Mucosa of descending colon (tissue), 3 donors: Measurements from ENCODE around the gene HSPG2. TPM values are rescaled to one million over a fixed set of nuclear protein-coding genes. Genes with fewer than 3 reads are reported as not detected.
"Not testable (repeated sequence)": the region's sequence is repeated elsewhere in the genome, so short reads cannot be mapped to it uniquely, and the experiment has no call there.

Experiments
- ATAC-seq: fragments of 200-7000 bp; cut with Tn5 transposase; one replicate; pipeline ENCODE4 v1.9.1; 2020; ENCODE audit warnings: mild to moderate bottlenecking, moderate library complexity
- DNase-seq, 3 donors: peaks; one replicate each; pipeline ENCODE4 v3.0.0-alpha.2; 2020
- H3K36me3 ChIP-seq: fragments of 200-600 bp; one replicate; pipeline ENCODE4 v1.8.0; 2021; ENCODE audit warnings: low read depth, mild to moderate bottlenecking
- H3K4me1 ChIP-seq: fragments of 200-600 bp; one replicate; pipeline ENCODE4 v1.8.0; 2021; ENCODE audit warnings: low read depth, mild to moderate bottlenecking
- H3K4me3 ChIP-seq: fragments of 200-600 bp; one replicate; pipeline ENCODE4 v1.8.0; 2021; ENCODE audit warnings: mild to moderate bottlenecking
- H3K9me3 ChIP-seq: fragments of 200-600 bp; one replicate; pipeline ENCODE4 v1.8.0; 2021; ENCODE audit warnings: mild to moderate bottlenecking
- intact Hi-C, 2 donors: fragments of 100-400 bp; cut with DNase I in 1 of 2; cut with micrococcal nuclease in 1 of 2; formaldehyde crosslinking; loops; one replicate each; pipeline versions ENCODE4 v1.11.0 to v1.11.1; 2022; cut with DNase I, micrococcal nuclease
- total RNA-seq, 3 donors: library from RNA; stranded (reverse); fragmentation: NEBNext Ultra II Directional in 2 of 3; extraction: Animal tissue kit (Norgen Biotek cat#: 25700) in 2 of 3; gene quantifications; one replicate each; pipeline versions ENCODE4 v1.2.1 to v1.2.4, GENCODE V29; 2021 to 2023
- TF ChIP-seq, protein P1 (sequence below): fragments of 200-600 bp; IDR thresholded peaks from one replicate; pipeline ENCODE4 v1.8.0; 2022; ENCODE audit warnings: antibody characterized with exemption, mild to moderate bottlenecking
- donor health status: DM: no; HTN: no; CAD: no; lungs with moderate emphysema.
- donor health status: DM: no; HTN: no; CAD: no.
- donor health status: DM: no; HTN: yes; CAD: no.

HSPG2 gene
- total RNA-seq, 3 donors from 2014 or later: 142 to 436 (median 197) TPM

DNA sequence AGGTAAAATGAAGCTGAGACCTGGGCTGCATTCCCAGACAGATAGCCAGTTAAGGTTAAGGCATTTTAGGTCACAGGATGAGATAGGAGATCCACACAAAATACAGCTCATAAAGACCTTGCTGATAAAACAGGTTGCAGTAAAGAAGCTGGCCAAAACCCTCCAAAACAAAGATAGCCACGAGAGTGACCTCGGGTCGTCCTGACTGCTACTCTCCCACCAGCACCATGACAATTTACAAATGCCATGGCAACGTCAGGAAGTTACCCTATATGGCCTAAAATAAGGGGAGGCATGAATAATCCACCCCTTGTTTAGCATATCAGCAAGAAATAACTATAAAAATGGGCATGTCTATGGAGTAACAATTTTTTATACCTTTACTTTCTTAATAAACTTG lies 33.4 kb upstream of the HSPG2 start:
- H3K4me3 ChIP-seq, DNase-seq, ATAC-seq, H3K36me3 ChIP-seq, H3K9me3 ChIP-seq, H3K4me1 ChIP-seq, intact Hi-C loops: not testable (repeated sequence)

DNA sequence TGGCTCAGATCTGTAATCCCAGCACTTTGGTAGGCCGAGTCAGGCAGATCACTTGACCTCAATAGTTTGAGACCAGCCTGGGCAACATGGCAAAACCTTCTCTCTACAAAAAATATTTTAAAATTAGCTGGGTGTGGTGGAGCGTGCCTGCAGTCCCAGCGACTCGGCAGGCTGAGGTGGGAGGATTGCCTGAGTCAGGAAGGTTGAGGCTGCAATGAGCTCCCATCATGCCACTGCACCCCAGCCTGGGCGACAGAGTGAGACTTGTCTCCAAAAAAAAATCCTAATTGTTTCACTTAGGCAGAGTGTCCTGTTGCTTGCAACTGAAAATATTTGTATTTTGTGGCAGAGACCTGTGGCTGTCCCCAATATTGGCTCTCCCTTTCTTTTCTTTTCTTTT lies 32.0 kb upstream of the HSPG2 start:
- H3K4me3 ChIP-seq, H3K9me3 ChIP-seq, intact Hi-C loops, ATAC-seq, DNase-seq, H3K36me3 ChIP-seq, H3K4me1 ChIP-seq: not testable (repeated sequence)

DNA sequence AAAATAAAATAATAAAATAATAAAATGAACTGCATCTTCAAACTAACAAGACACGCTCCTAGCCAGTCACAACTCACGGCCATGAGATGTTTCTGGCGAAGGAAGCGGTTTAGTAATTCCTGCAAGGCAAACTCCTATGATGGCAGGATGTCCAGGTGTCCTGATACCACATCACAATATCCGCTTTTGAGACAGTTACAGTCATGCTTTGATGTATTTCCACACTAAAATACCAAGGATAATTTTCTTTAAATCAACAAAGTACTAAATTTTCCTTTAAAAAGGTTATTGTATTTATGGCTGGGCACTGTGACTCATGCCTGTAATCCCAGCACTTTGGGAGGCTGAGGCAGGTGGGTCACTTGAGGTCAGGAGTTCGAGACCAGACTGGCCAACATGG lies 30.1 kb upstream of the HSPG2 start:
- H3K9me3 ChIP-seq, DNase-seq, H3K36me3 ChIP-seq, H3K4me3 ChIP-seq, H3K4me1 ChIP-seq, ATAC-seq, intact Hi-C loops: not testable (repeated sequence)

DNA sequence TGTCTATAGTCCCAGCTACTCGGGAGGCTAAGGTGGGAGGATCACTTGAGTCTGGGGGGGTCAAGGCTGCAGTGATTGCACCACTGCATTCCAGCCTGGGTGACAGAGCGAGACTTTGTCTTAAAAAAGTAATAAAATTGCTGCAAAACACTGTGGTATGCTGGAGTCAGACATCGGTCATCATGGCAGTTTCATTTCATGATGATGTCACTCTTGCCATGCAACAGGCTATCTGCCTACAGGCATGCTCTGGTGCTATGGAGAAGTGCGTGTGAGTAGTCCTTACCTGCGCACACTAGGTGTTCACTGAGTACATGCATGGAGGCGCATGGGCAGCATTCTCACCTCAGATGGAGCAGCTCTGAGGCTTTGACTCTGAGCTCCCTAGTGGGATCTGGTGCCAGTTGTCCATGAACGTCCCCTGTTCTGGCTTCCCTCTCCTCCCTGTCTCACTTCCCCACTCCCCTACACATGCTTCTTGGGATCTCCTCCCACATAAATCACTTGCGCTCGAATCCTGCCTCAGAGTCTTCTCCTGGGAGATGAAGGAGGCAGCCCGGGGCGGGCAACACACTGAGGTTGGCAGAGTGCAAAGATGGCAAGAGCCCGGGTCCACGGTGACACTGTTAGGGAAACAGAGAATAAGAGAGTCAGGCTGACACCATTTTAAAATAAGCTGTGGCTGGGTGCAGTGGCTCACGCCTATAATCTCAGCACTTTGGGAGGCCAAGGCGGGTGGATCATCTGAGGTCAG lies 29.3 kb upstream of the HSPG2 start:
- ATAC-seq: no peak

DNA sequence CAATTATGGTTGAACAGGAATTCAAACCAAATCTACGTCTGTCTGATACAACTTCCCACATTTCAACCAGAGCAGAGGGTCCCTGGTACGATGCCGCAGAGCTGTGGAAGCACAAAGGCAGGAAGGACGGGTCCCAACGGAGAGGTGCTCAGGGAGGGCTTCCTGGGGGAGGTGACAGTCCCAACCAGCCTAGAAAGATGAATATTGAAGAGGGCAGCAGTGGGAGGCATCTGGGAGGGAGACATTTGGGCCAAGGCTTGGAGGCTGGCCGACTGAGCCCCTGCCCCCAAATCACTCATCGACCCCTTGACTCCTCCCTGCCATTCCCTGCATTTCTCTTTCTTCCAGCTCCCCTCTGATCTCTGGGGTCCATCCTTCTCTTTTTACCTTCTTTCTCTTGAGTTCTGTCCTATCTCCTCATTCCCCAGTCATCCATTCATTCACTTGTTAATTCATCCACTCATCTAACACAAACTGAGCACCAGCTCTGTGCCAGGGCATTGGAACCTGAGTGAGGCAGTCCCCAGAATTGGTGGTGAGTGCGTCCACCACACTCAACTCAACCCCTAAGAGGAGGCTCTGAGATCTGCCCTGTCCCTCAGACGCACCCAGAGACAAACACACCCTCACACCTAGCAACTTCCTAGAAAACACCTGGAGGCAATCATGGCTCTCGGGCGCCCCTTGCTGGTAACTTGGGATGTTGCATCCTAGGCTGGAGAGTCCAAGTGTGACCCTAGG lies 26.5 kb upstream of the HSPG2 start:
- intact Hi-C loops: no loop called here
- no peaks in the 10 kb centered on the region for H3K36me3 ChIP-seq
- DNase-seq: peak; percentile 77 to 92 (median 91)
- H3K4me3 ChIP-seq: no peak overlapping the region
- peaks cover 3% of the 10 kb centered on the region for H3K4me1 ChIP-seq
- TF ChIP-seq, protein P1, sequence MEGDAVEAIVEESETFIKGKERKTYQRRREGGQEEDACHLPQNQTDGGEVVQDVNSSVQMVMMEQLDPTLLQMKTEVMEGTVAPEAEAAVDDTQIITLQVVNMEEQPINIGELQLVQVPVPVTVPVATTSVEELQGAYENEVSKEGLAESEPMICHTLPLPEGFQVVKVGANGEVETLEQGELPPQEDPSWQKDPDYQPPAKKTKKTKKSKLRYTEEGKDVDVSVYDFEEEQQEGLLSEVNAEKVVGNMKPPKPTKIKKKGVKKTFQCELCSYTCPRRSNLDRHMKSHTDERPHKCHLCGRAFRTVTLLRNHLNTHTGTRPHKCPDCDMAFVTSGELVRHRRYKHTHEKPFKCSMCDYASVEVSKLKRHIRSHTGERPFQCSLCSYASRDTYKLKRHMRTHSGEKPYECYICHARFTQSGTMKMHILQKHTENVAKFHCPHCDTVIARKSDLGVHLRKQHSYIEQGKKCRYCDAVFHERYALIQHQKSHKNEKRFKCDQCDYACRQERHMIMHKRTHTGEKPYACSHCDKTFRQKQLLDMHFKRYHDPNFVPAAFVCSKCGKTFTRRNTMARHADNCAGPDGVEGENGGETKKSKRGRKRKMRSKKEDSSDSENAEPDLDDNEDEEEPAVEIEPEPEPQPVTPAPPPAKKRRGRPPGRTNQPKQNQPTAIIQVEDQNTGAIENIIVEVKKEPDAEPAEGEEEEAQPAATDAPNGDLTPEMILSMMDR: peak; percentile 85
- ATAC-seq: peak; percentile 99
- no peaks in the 10 kb centered on the region for H3K9me3 ChIP-seq

More for the DNA sequence above, 29.3 kb upstream of the HSPG2 start:
- intact Hi-C loops: no loop called here
- Histone ChIP-seq H3K36me3 (no peaks in the 10 kb centered on the region), H3K4me3 (no peak overlapping the region), H3K9me3 (no peaks in the 10 kb centered on the region), H3K4me1 (peaks cover 3% of the 10 kb centered on the region)
- DNase-seq: no peak
- TF ChIP-seq, protein P1: no peak

DNA sequence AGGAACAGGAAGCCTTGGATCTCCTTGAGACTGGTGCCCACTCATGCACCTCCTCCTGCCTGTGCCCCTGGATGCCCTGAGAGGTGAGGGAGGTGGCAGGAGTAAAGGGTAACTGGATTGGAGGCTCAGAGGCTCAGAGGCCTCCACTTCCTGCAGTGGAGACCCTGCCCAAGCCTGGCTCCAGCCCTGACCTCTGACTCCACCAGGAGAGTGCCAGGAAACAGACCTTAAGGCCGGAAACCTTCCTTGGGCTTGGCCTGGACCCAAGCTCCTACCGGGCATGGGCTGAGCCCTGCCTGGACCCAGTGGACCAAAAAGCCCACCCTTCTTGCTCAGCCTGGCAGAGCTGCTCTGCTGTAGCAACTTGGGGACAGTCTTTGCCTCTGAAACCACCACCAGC lies 24.7 kb upstream of the HSPG2 start:
- H3K4me1 ChIP-seq: peaks cover 11% of the 10 kb centered on the region
- intact Hi-C loops: no loop called here
- no peaks in the 10 kb centered on the region for H3K36me3 ChIP-seq
- TF ChIP-seq, protein P1: no peak
- no peaks in the 10 kb centered on the region for H3K9me3 ChIP-seq
- no peak for ATAC-seq
- H3K4me3 ChIP-seq: no peak overlapping the region
- DNase-seq: no peak

DNA sequence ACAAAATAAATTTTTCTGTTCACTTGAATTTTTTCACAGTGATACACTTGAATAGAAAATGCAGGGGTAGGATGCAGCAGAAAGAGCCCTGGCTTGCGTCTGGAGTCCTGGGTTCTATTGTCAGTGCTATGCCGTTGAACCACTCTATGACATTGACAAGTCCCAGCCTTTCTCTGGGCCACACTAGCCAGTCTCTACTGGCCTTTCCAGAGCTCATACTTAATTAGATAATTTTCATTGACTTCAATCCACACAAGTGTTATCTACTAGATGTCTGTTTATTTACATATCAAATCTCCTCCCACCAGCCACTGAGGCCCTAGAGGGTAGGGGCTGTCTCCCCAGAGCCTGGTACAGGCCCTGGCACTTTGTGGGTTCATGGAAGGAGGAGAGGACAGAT lies 24.2 kb upstream of the HSPG2 start:
- ATAC-seq (no peak), DNase-seq (no peak)
- H3K9me3 ChIP-seq: no peaks in the 10 kb centered on the region
- H3K36me3 ChIP-seq: no peaks in the 10 kb centered on the region
- H3K4me1 ChIP-seq: peaks cover 16% of the 10 kb centered on the region
- H3K4me3 ChIP-seq: no peak overlapping the region
- TF ChIP-seq, protein P1: no peak
- intact Hi-C loops: no loop called here
